Endothelial cell of umbilical vein (primary cell): ENCODE data around the gene ZNF679. TPM values are rescaled to one million over a fixed set of nuclear protein-coding genes. Genes with fewer than 3 reads are reported as not detected.
"Not testable (repeated sequence)": the region's sequence is repeated elsewhere in the genome, so short reads cannot be mapped to it uniquely, and the experiment has no call there.

ENCODE experiments used
- BruUV-seq: library from RNA; stranded (reverse); fragments of 400-500 nt; replicated peaks from 2 replicates; lab custom pipeline; 2021; lab: Mats Ljungman, UMichigan
- CTCF ChIA-PET: fragments of 300-600, 350-600 bp; sonication (Branson Sonifier 250); formaldehyde crosslinking; loops from one replicate; lab custom pipeline; 2021; ENCODE audit warnings: antibody characterized with exemption, inconsistent platforms; lab: Charles Lee
- POLR2A ChIA-PET: fragments of 300-600, 350-600 bp; sonication (Branson Sonifier 250); formaldehyde crosslinking; loops from one replicate; lab custom pipeline; 2021; ENCODE audit warnings: antibody characterized with exemption, inconsistent platforms; lab: Charles Lee
- DNase-seq: peaks from one replicate; pipeline ENCODE4 v3.0.0-alpha.2; 2011; ENCODE audit warnings: low read depth, low spot score
- FAIRE-seq: peaks from 2 replicates; lab custom pipeline; 2011; peaks lifted over from hg19 to GRCh38; lab: Jason Lieb, UNC
- H2AFZ ChIP-seq: 2 replicates; pipeline ENCODE4 v1.6.0; 2012; ENCODE audit warnings: low read depth, low read length, control low read depth, inconsistent platforms
- H3K27ac ChIP-seq: 2 replicates; pipeline ENCODE4 v1.5.1; 2011; ENCODE audit warnings: low read depth, mild to moderate bottlenecking, control low read depth, low read length, moderate library complexity; ENCODE audit not compliant: insufficient read depth
- H3K27me3 ChIP-seq, 2 experiments: 2 replicates each; pipeline versions ENCODE4 v1.6.0 to v1.6.1; 2011; ENCODE audit warnings: low read length in 2 of 2, mixed read lengths in 1 of 2; ENCODE audit not compliant: control insufficient read depth in 2 of 2, insufficient read depth in 2 of 2
- H3K36me3 ChIP-seq, 2 experiments: 2 replicates in 1 of 2; 3 replicates in 1 of 2; pipeline ENCODE4 v1.5.1; 2011; ENCODE audit warnings: low read length in 2 of 2, mild to moderate bottlenecking in 1 of 2, moderate library complexity in 1 of 2; ENCODE audit not compliant: control insufficient read depth in 2 of 2, insufficient read depth in 2 of 2; ENCODE audit errors: extremely low read depth in 1 of 2
- H3K4me1 ChIP-seq: 3 replicates; pipeline ENCODE4 v1.5.1; 2011; ENCODE audit warnings: mild to moderate bottlenecking, low read length; ENCODE audit not compliant: control insufficient read depth, insufficient read depth; ENCODE audit errors: extremely low read depth
- H3K4me2 ChIP-seq: 2 replicates; pipeline ENCODE4 v1.6.1; 2011; ENCODE audit warnings: low read length, control low read depth, mixed read lengths; ENCODE audit not compliant: insufficient read depth
- H3K4me3 ChIP-seq, 3 experiments: fragments of 200-600 bp in 1 of 3; sonication (generic), shearing (Covaris generic) in 1 of 3; replicated peaks in 1 of 3; 2 replicates each; pipeline ENCODE4 v1.5.1; 2011 to 2016; ENCODE audit warnings: control low read depth in 3 of 3, low read length in 3 of 3, mild to moderate bottlenecking in 2 of 3, inconsistent platforms in 1 of 3, low read depth in 1 of 3, moderate library complexity in 1 of 3; ENCODE audit not compliant: insufficient read depth in 1 of 3
- H3K79me2 ChIP-seq: 2 replicates; pipeline ENCODE4 v1.6.0; 2012; ENCODE audit warnings: low read length, inconsistent platforms; ENCODE audit not compliant: control insufficient read depth, insufficient read depth
- H3K9ac ChIP-seq: replicated peaks from 2 replicates; pipeline ENCODE3; 2011; ENCODE audit warnings: low read length, control low read depth; ENCODE audit not compliant: insufficient read depth; ENCODE audit errors: extremely low read depth
- H3K9me1 ChIP-seq: replicated peaks from 3 replicates; pipeline ENCODE4 v1.6.0; 2011; ENCODE audit warnings: mild to moderate bottlenecking, low read length; ENCODE audit not compliant: control insufficient read depth, insufficient read depth; ENCODE audit errors: extremely low read depth
- H3K9me3 ChIP-seq: replicated peaks from 2 replicates; pipeline ENCODE4 v1.5.1; 2012; ENCODE audit warnings: low read length, inconsistent platforms; ENCODE audit not compliant: control insufficient read depth, insufficient read depth
- H4K20me1 ChIP-seq: replicated peaks from 2 replicates; pipeline ENCODE3; 2011; ENCODE audit warnings: mild to moderate bottlenecking, low read length; ENCODE audit not compliant: control insufficient read depth, insufficient read depth; ENCODE audit errors: extremely low read depth
- EZH2 ChIP-seq: IDR thresholded peaks from 2 replicates; pipeline ENCODE4 v1.6.1; 2012; ENCODE audit warnings: borderline replicate concordance, low read depth, mild to moderate bottlenecking, moderate library complexity, low read length, inconsistent platforms; ENCODE audit not compliant: severe bottlenecking
- FOS ChIP-seq: IDR thresholded peaks from 2 replicates; pipeline ENCODE4 v1.6.1; 2011; ENCODE audit warnings: mild to moderate bottlenecking, low read length, moderate library complexity, borderline replicate concordance; ENCODE audit not compliant: insufficient read depth
- GATA2 ChIP-seq: IDR thresholded peaks from 2 replicates; pipeline ENCODE4 v1.7.0; 2011; ENCODE audit warnings: low read depth, mild to moderate bottlenecking, moderate library complexity, mixed read lengths, low read length; ENCODE audit not compliant: insufficient read length, insufficient read depth
- JUN ChIP-seq: IDR thresholded peaks from 2 replicates; pipeline ENCODE4 v1.6.1; 2011; ENCODE audit warnings: borderline replicate concordance, low read depth; ENCODE audit not compliant: insufficient read length, insufficient read depth
- MYC ChIP-seq: IDR thresholded peaks from one replicate; pipeline ENCODE4 v1.6.1; 2011; ENCODE audit warnings: mild to moderate bottlenecking, low read depth, low read length
- POLR2A ChIP-seq: IDR thresholded peaks from 2 replicates; pipeline ENCODE4 v1.6.1; 2012; ENCODE audit warnings: low read depth, mild to moderate bottlenecking, control low read depth, low read length
- POLR2AphosphoS5 ChIP-seq: IDR thresholded peaks from 2 replicates; pipeline ENCODE4 v1.6.1; 2012; ENCODE audit warnings: low read depth, mild to moderate bottlenecking, control low read depth, low read length, moderate library complexity; ENCODE audit not compliant: insufficient read depth
- dilution Hi-C: fragments of 300-500 bp; cut with MboI; formaldehyde crosslinking; loops from one replicate; pipeline ENCODE4 v1.15.0; 2019; ENCODE audit warnings: low sequenced_read_pairs; ENCODE audit not compliant: extremely low pct_ligation_motif_present
- intact Hi-C: fragments of 100-400 bp; cut with micrococcal nuclease; formaldehyde crosslinking; loops from one replicate; pipeline ENCODE4 v1.10.0; 2022
- polyA plus RNA-seq, 4 experiments: library from polyadenylated mRNA; depleted of rRNA in 3 of 4; stranded (reverse) in 3 of 4; unstranded in 1 of 4; fragments of >200 nt; gene quantifications; 2 replicates each; pipeline versions ENCODE4 v1.2.1 to v1.2.3, GENCODE V29; 2011 to 2012; ENCODE audit warnings: missing spikeins in 1 of 4
- total RNA-seq: library from RNA; stranded (reverse); gene quantifications from 2 replicates; pipeline ENCODE4 v1.2.3, GENCODE V29; 2021
- TF ChIP-seq, protein P1 (sequence below), 2 donors: IDR thresholded peaks; 1 replicate in 1 of 2; 2 replicates in 1 of 2; pipeline ENCODE4 v1.5.1; 2011; ENCODE audit warnings: low read length in 2 of 2, mild to moderate bottlenecking in 2 of 2, moderate library complexity in 2 of 2, control low read depth in 1 of 2, inconsistent platforms in 1 of 2, low read depth in 1 of 2; ENCODE audit not compliant: insufficient read depth in 1 of 2; ENCODE audit errors: extremely low read depth in 1 of 2
- TF ChIP-seq, protein P2 (sequence below): IDR thresholded peaks from 2 replicates; pipeline ENCODE4 v1.6.1; 2011; ENCODE audit not compliant: insufficient read depth, insufficient read length

ZNF679 gene
- total and polyA plus RNA-seq, 2 donors (not counting 3 experiments of a cell fraction or from before 2014, with no cell fraction given): not detected

DNA sequence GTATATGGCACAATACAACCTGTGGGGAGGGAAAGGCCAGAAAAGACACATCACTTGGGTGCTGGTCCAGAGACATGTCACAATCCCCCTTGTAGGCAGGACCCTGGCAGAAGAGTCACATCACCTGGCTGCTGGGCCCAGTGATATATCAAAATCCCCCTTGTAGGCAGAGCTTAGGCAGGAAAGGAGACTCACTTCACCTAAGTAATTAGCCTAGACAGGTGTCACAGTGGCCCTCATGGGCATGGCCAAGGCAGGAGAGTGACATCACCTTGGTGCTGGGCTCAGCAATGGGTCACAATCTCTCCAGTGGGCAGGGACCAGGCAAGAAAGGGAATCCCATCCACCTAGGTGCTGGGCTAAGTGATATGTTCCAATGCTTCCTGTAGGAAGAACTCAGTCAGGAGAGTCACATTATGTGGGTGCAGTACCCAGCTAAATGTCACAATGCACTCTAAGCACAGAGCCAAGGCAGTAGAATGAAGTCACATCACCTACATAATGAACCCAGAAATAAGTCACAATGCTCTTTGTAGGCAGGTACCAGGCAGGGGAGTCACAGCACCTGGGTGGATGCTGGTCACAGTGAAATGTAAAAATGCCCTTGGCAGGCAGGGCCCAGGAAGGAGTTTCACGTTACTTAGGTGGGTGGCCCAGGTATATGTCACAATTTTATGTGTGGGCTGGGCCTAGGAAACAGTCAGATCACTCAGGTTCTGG, 66.6 kb downstream of the ZNF679 start:
- dilution Hi-C loops (no loop called here), intact Hi-C loops (no loop called here)
- H2AFZ ChIP-seq: no peak overlapping the region
- no peak overlapping the region for H3K9ac ChIP-seq
- DNase-seq: no peak
- ChIA-PET POLR2A (no interaction called here), CTCF (no interaction called here)
- no peak overlapping the region for H3K4me2 ChIP-seq
- H3K36me3 ChIP-seq: no peaks in the 10 kb centered on the region
- H3K27me3 ChIP-seq: no peaks in the 10 kb centered on the region
- H3K9me1 ChIP-seq: no peaks in the 10 kb centered on the region
- no peak overlapping the region for H3K27ac ChIP-seq
- FAIRE-seq: no peak
- H3K9me3 ChIP-seq: peaks cover 2% of the 10 kb centered on the region
- no peaks in the 10 kb centered on the region for H4K20me1 ChIP-seq
- H3K79me2 ChIP-seq: no peaks in the 10 kb centered on the region
- H3K4me3 ChIP-seq: no peak overlapping the region
- H3K4me1 ChIP-seq: no peaks in the 10 kb centered on the region
- TF ChIP-seq MYC (no peak), JUN (no peak), POLR2AphosphoS5 (no peak), POLR2A (no peak), EZH2 (no peak), FOS (no peak), GATA2 (no peak)
- TF ChIP-seq, protein P1, sequence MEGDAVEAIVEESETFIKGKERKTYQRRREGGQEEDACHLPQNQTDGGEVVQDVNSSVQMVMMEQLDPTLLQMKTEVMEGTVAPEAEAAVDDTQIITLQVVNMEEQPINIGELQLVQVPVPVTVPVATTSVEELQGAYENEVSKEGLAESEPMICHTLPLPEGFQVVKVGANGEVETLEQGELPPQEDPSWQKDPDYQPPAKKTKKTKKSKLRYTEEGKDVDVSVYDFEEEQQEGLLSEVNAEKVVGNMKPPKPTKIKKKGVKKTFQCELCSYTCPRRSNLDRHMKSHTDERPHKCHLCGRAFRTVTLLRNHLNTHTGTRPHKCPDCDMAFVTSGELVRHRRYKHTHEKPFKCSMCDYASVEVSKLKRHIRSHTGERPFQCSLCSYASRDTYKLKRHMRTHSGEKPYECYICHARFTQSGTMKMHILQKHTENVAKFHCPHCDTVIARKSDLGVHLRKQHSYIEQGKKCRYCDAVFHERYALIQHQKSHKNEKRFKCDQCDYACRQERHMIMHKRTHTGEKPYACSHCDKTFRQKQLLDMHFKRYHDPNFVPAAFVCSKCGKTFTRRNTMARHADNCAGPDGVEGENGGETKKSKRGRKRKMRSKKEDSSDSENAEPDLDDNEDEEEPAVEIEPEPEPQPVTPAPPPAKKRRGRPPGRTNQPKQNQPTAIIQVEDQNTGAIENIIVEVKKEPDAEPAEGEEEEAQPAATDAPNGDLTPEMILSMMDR (IDR thresholded peaks at IDR 0.05; ENCODE audit: extremely low read depth in 1 of 2, insufficient read depth in 1 of 2, low read depth in 1 of 2, low read length in 2 of 2): no peak
- TF ChIP-seq, protein P2, sequence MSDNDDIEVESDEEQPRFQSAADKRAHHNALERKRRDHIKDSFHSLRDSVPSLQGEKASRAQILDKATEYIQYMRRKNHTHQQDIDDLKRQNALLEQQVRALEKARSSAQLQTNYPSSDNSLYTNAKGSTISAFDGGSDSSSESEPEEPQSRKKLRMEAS: no peak
- BruUV-seq: no TSS peak

DNA sequence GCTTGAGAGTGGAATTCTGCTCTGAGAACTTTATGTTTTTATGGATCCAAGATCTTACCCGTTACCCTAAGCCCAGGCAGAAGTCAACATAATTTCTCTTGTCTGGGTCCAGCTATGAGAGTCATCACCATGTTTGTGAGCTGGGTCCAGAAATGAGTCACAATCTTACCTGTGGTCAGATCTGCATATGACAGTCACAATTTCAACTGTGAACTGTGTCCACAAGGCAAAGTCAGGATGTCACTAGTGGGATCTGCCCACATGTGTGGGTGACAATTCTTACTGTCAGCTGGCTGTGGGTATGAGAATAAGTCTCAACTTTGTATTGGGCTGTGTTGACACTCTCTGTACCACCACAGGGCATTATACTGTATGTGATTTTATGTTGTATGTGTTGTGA, 69.1 kb downstream of the ZNF679 start:
- H2AFZ ChIP-seq, H3K9me3 ChIP-seq, H3K27me3 ChIP-seq, H3K9me1 ChIP-seq, H3K9ac ChIP-seq, H3K4me3 ChIP-seq, CTCF ChIA-PET, POLR2A ChIA-PET, H3K4me1 ChIP-seq, intact Hi-C loops, FAIRE-seq, H4K20me1 ChIP-seq, H3K36me3 ChIP-seq, dilution Hi-C loops, DNase-seq, BruUV-seq, H3K4me2 ChIP-seq, H3K79me2 ChIP-seq, H3K27ac ChIP-seq: not testable (repeated sequence)
